ENCODE data around the gene CTDSPL.

The CTDSPL gene

GRCh38 chr3:37945156-37945806, 83.6 kb downstream of the CTDSPL start:
- DNase-seq: no peak

GRCh38 chr3:37945807-37946530, 84.3 kb downstream of the CTDSPL start:
- DNase-seq: no peak

GRCh38 chr3:37946531-37946889, 84.8 kb downstream of the CTDSPL start:
- no peak for DNase-seq

GRCh38 chr3:37949866-37950265, 88.2 kb downstream of the CTDSPL start:
- no peak for DNase-seq

- no peak for DNase-seq
These were observed 90.9 kb downstream of the CTDSPL start for GRCh38 chr3:37952564-37952963.

GRCh38 chr3:37953226-37953625, 91.5 kb downstream of the CTDSPL start:
- no peak for DNase-seq

GRCh38 chr3:37953707-37954394, 92.2 kb downstream of the CTDSPL start:
- DNase-seq: no peak

- no peak for DNase-seq
These were observed 93.2 kb downstream of the CTDSPL start for GRCh38 chr3:37954881-37955280.

GRCh38 chr3:37955918-37956707, 94.4 kb downstream of the CTDSPL start:
- no peak for DNase-seq

GRCh38 chr3:37956723-37957538, 95.3 kb downstream of the CTDSPL start:
- DNase-seq: no peak

GRCh38 chr3:37957539-37957936, 95.9 kb downstream of the CTDSPL start:
- DNase-seq: no peak

GRCh38 chr3:37961622-37962431, 100.1 kb downstream of the CTDSPL start:
- DNase-seq: no peak

- DNase-seq: no peak
These were observed 101.3 kb downstream of the CTDSPL start for GRCh38 chr3:37963016-37963415.

GRCh38 chr3:37963635-37964034, 102.0 kb downstream of the CTDSPL start:
- no peak for DNase-seq

- DNase-seq: no peak
These were observed 102.5 kb downstream of the CTDSPL start for GRCh38 chr3:37964146-37964545.

- DNase-seq: no peak
These were observed 103.0 kb downstream of the CTDSPL start for GRCh38 chr3:37964716-37965115.

- peak; percentile 36 for DNase-seq
These were observed 105.7 kb downstream of the CTDSPL start for GRCh38 chr3:37967260-37967881.

- DNase-seq: no peak
These were observed 106.5 kb downstream of the CTDSPL start for GRCh38 chr3:37968199-37968598.

GRCh38 chr3:37968813-37969595, 107.3 kb downstream of the CTDSPL start:
- no peak for DNase-seq

- no peak for DNase-seq
These were observed 108.0 kb downstream of the CTDSPL start for GRCh38 chr3:37969596-37970100.

All from activated T-cell treated with anti-CD3 and anti-CD28 coated beads for 4 hours (primary cell).